GM12878 (cell line): ENCODE data around the gene FBXL19. TPM values are rescaled to one million over a fixed set of nuclear protein-coding genes. Genes with fewer than 3 reads are reported as not detected.

Experiments used
- ATAC-seq: fragments of 200-7000 bp; cut with Tn5 transposase; 3 replicates; pipeline ENCODE4 v1.9.1; 2020; ENCODE audit warnings: mild to moderate bottlenecking, moderate library complexity
- BruUV-seq: library from RNA; stranded (reverse); fragments of 400-500 nt; replicated peaks from 2 replicates; lab custom pipeline; 2021; lab: Mats Ljungman, UMichigan
- CTCF ChIA-PET: fragments of 300-600 bp; sonication (Branson Sonifier 250); formaldehyde crosslinking; extraction: SDS; loops from one replicate; lab custom pipeline; 2021; ENCODE audit warnings: inconsistent platforms; lab: Yijun Ruan, JAX
- POLR2A ChIA-PET: fragments of 350-600 bp; formaldehyde crosslinking; extraction: SDS; loops from one replicate; lab custom pipeline; 2021; ENCODE audit warnings: inconsistent platforms; lab: Charles Lee
- RAD21 ChIA-PET: fragments of 300-600 bp; sonication (Branson Sonifier 250); formaldehyde crosslinking; loops from one replicate; lab custom pipeline; 2023; ENCODE audit warnings: antibody characterized with exemption; ENCODE audit not compliant: unreplicated experiment; lab: Charles Lee
- SMC1A ChIA-PET: fragments of 300-600 bp; sonication (Branson Sonifier 250); formaldehyde crosslinking; loops from one replicate; lab custom pipeline; 2023; ENCODE audit not compliant: unreplicated experiment, uncharacterized antibody; lab: Charles Lee
- DNase-seq: peaks from one replicate; pipeline ENCODE4 v3.0.0-alpha.2; 2011; ENCODE audit warnings: low read depth, low spot score
- FAIRE-seq: peaks from 3 replicates; lab custom pipeline; 2011; peaks lifted over from hg19 to GRCh38; lab: Jason Lieb, UNC
- H2AFZ ChIP-seq: 2 replicates; pipeline ENCODE4 v1.6.0; 2011; ENCODE audit warnings: low read depth, low read length, control low read depth; ENCODE audit not compliant: control insufficient read depth
- H3K27ac ChIP-seq: 2 replicates; pipeline ENCODE4 v1.5.1; 2011; ENCODE audit warnings: control low read depth; ENCODE audit not compliant: control insufficient read depth, insufficient read depth
- H3K27me3 ChIP-seq, 2 experiments: replicated peaks in 1 of 2; 2 replicates each; pipeline versions ENCODE4 v1.6.0 to v1.6.1; 2011; ENCODE audit warnings: low read length in 1 of 2; ENCODE audit not compliant: control insufficient read depth in 2 of 2, insufficient read depth in 2 of 2
- H3K36me3 ChIP-seq, 2 experiments: 2 replicates each; pipeline ENCODE4 v1.5.1; 2011; ENCODE audit warnings: low read length in 1 of 2; ENCODE audit not compliant: control insufficient read depth in 2 of 2, insufficient read depth in 2 of 2
- H3K4me1 ChIP-seq: 2 replicates; pipeline ENCODE4 v1.6.1; 2011; ENCODE audit warnings: mild to moderate bottlenecking, low read length, moderate library complexity, mixed read lengths; ENCODE audit not compliant: control insufficient read depth, insufficient read depth
- H3K4me2 ChIP-seq: 2 replicates; pipeline ENCODE4 v1.6.0; 2011; ENCODE audit warnings: control low read depth; ENCODE audit not compliant: control insufficient read depth, insufficient read depth
- H3K4me3 ChIP-seq: fragments of 200-600 bp; sonication (generic); 2 replicates; pipeline ENCODE4 v1.5.1; 2016
- H3K79me2 ChIP-seq: 2 replicates; pipeline ENCODE4 v1.6.0; 2011; ENCODE audit warnings: low read length; ENCODE audit not compliant: control insufficient read depth, insufficient read depth
- H3K9ac ChIP-seq: 2 replicates; pipeline ENCODE4 v1.8.0; 2011; ENCODE audit warnings: low read length, control low read depth, mixed read lengths; ENCODE audit not compliant: control insufficient read depth, insufficient read depth
- H3K9me3 ChIP-seq: replicated peaks from 3 replicates; pipeline ENCODE4 v1.5.1; 2011; ENCODE audit warnings: mild to moderate bottlenecking, low read length; ENCODE audit not compliant: control insufficient read depth, insufficient read depth
- H4K20me1 ChIP-seq: 2 replicates; pipeline ENCODE4 v1.6.0; 2011; ENCODE audit not compliant: control insufficient read depth, insufficient read depth
- CBFB ChIP-seq: IDR thresholded peaks from 2 replicates; pipeline ENCODE4 v1.6.1; 2016; ENCODE audit warnings: antibody characterized with exemption, low read depth
- CHD4 ChIP-seq: fragments of 200-600 bp; sonication (generic); IDR thresholded peaks from 2 replicates; pipeline ENCODE4 v1.6.1; 2016; ENCODE audit warnings: mild to moderate bottlenecking
- GATAD2B ChIP-seq: fragments of 450-650 bp; conservative IDR thresholded peaks from 2 replicates; pipeline ENCODE4 v1.6.1; 2017; ENCODE audit warnings: low read depth, mild to moderate bottlenecking, moderate library complexity
- HDGF ChIP-seq: fragments of 450-650 bp; IDR thresholded peaks from 2 replicates; pipeline ENCODE4 v1.6.1; 2016; ENCODE audit warnings: antibody characterized with exemption
- MYC ChIP-seq: IDR thresholded peaks from 2 replicates; pipeline ENCODE4 v1.6.1; 2011; ENCODE audit warnings: mild to moderate bottlenecking, low read length, moderate library complexity, inconsistent platforms; ENCODE audit not compliant: insufficient read depth, insufficient replicate concordance, insufficient read length, severe bottlenecking
- NFXL1 ChIP-seq: fragments of 450-650 bp; IDR thresholded peaks from 2 replicates; pipeline ENCODE4 v1.6.1; 2017; ENCODE audit warnings: antibody characterized with exemption, mild to moderate bottlenecking, borderline replicate concordance
- NRF1 ChIP-seq: conservative IDR thresholded peaks from 2 replicates; pipeline ENCODE4 v1.6.1; 2011; ENCODE audit warnings: mild to moderate bottlenecking, low read depth, low read length, improper control_type of control experiment
- PAX5 ChIP-seq: IDR thresholded peaks from 2 replicates; pipeline ENCODE4 v1.6.1; 2011; ENCODE audit warnings: low read depth, low read length, borderline replicate concordance
- POLR2A ChIP-seq: IDR thresholded peaks from 2 replicates; pipeline ENCODE4 v1.6.1; 2011; ENCODE audit warnings: low read depth, mild to moderate bottlenecking, low read length
- POLR2AphosphoS5 ChIP-seq: IDR thresholded peaks from 2 replicates; pipeline ENCODE4 v1.6.1; 2011; ENCODE audit warnings: mild to moderate bottlenecking, low read length, inconsistent platforms
- RELA ChIP-seq: fragments of 450-650 bp; IDR thresholded peaks from 2 replicates; pipeline ENCODE4 v1.8.0; 2014; ENCODE audit warnings: borderline replicate concordance; ENCODE audit not compliant: partially characterized antibody
- RUNX3 ChIP-seq: IDR thresholded peaks from 2 replicates; pipeline ENCODE4 v1.6.1; 2012; ENCODE audit warnings: low read length, inconsistent platforms
- SIN3A ChIP-seq: IDR thresholded peaks from 2 replicates; pipeline ENCODE4 v1.6.1; 2012; ENCODE audit warnings: low read depth, low read length, improper control_type of control experiment
- SMARCA5 ChIP-seq: fragments of 450-650 bp; IDR thresholded peaks from 2 replicates; pipeline ENCODE4 v1.6.1; 2017; ENCODE audit warnings: mild to moderate bottlenecking
- STAT3 ChIP-seq: IDR thresholded peaks from 2 replicates; pipeline ENCODE4 v1.6.1; 2011; ENCODE audit warnings: low read depth, low read length, improper control_type of control experiment
- TAF1 ChIP-seq: IDR thresholded peaks from 2 replicates; pipeline ENCODE4 v1.6.1; 2011; ENCODE audit warnings: mild to moderate bottlenecking, low read depth, low read length, borderline replicate concordance
- YY1 ChIP-seq: IDR thresholded peaks from 2 replicates; pipeline ENCODE4 v1.6.1; 2011; ENCODE audit warnings: low read depth, mild to moderate bottlenecking, low read length
- ZNF217 ChIP-seq: fragments of 450-650 bp; IDR thresholded peaks from 2 replicates; pipeline ENCODE4 v1.6.1; 2017; ENCODE audit warnings: antibody characterized with exemption, mild to moderate bottlenecking
- ZNF24 ChIP-seq: fragments of 450-650 bp; IDR thresholded peaks from 2 replicates; pipeline ENCODE4 v1.6.1; 2017; ENCODE audit warnings: antibody characterized with exemption, mild to moderate bottlenecking
- WGBS: methylation state at CpG from one replicate; pipeline ENCODE4 v1.1.6; 2016; ENCODE audit warnings: low lambda C conversion rate; ENCODE audit not compliant: insufficient replicate concordance, insufficient coverage; ENCODE audit errors: missing lambda C conversion rate; 5-methylcytosine and 5-hydroxymethylcytosine counted together
- in situ Hi-C: fragments of 300-500 bp; cut with MboI; formaldehyde crosslinking; loops from 9 replicates; pipeline ENCODE4 v1.14.3; 2018; ENCODE audit warnings: mixed read lengths
- intact Hi-C: fragments of 100-400 bp; cut with micrococcal nuclease; formaldehyde crosslinking; loops from one replicate; pipeline ENCODE4 v1.14.2; 2022; ENCODE audit not compliant: unreplicated experiment
- polyA plus RNA-seq, 11 experiments: library from polyadenylated mRNA; depleted of rRNA in 4 of 11; unstranded in 6 of 11; stranded (reverse) in 5 of 11; fragments of >200 nt; fragmentation: Nextera tagmentation in 4 of 11; fragmentation: Illumina TruSeq in 1 of 11; extraction: Ambion mirVana in 4 of 11; extraction: Trizol in 1 of 11; gene quantifications; 1 replicate in 1 of 11; 2 replicates in 10 of 11; pipeline versions ENCODE4 v1.2.1 to v1.2.3, GENCODE V29; 2011 to 2016; ENCODE audit warnings: inconsistent platforms in 2 of 11, missing spikeins in 2 of 11, low read depth in 1 of 11
- total RNA-seq, 4 experiments: library from RNA; depleted of rRNA in 3 of 4; stranded (reverse); fragments of >200 nt in 3 of 4; fragmentation: Illumina TruSeq in 1 of 4; extraction: Trizol in 1 of 4; gene quantifications; 2 replicates each; pipeline versions ENCODE4 v1.2.1 to v1.2.3, GENCODE V29; 2013 to 2021
- TF ChIP-seq, protein P1 (sequence below): fragments of 450-650 bp; IDR thresholded peaks from 2 replicates; pipeline ENCODE4 v1.6.1; 2016; ENCODE audit warnings: mild to moderate bottlenecking
- TF ChIP-seq, protein P2 (sequence below): fragments of 450-650 bp; IDR thresholded peaks from 2 replicates; pipeline ENCODE4 v1.6.1; 2017; ENCODE audit warnings: mild to moderate bottlenecking, low read depth, inconsistent platforms; ENCODE audit not compliant: poor library complexity, severe bottlenecking

The FBXL19 gene
- total and polyA plus RNA-seq, 10 of the 15 experiments (the other 5 are each of a cell fraction or from before 2014, with no cell fraction given): 0.02 to 32.1 (median 6.8) TPM; not detected in 1

DNA sequence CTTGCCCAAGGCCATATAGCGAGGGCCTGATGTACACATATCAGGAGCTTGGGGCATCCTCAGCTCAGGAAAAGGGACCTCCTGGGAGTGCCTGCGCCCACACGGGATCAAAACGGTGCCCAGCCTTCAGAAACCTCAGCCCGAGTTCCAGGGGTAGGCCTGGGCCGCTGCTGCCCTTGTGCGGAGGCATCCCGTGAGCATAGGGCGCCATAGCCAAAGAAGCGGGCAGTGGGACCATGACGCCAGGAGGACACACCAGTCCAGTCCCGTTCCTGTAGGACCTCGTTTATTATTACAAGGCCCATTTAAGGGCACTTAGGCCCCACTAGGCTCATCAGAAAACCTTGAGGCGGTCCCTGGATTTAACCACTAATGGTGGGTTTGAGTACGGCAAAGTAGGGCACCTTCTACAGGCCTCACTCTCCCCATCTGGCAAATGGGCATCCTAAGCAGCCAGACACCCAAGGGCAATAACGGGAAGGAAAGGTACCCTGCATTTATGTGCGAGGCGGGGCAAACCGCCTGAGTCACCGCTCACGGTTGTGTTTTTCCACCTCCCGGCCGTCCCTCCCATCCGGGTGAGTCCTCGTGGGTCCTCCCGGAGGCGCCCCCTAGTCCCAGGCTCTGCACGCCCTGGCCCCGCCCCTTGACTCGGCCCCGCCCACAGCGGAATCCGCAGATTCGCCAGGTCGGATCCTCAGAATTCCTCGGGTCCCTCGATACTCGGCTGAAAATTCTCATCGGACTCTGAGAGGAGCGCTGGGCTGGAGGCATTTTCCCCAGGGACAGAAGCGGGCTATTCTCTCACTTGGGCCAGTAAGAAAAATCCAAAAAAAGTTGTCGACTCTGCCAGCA, 33.5 kb downstream of the FBXL19 start:
- peak; percentile 41 for FAIRE-seq
- no peaks in the 10 kb centered on the region; the same call in 1 of the 2 replicates for H4K20me1 ChIP-seq
- DNase-seq: no peak
- ChIA-PET SMC1A (no interaction called here), POLR2A (interaction anchor here (0.9 kb wide), 1 partner anchor 117 kb away, joined by 3 read pairs; the partner anchor contains the start of genes ZNF646 and ZNF668), CTCF (interaction anchor here (1.0 to 3.6 kb wide), 5 partner anchors 16 to 185 kb away, joined by 3 to 27 read pairs (median 3); partner anchors contain the start of genes VKORC1, ZNF646 and ZNF668), RAD21 (no interaction called here)
- H3K36me3 ChIP-seq: peaks cover 4 to 28% of the 10 kb centered on the region in 2 experiments
- in situ Hi-C loops (loop anchor here (10.0 kb wide), 2 partner anchors 758 to 918 kb away; partner anchors contain the start of gene ZNF267), intact Hi-C loops (loop anchor here (10.0 kb wide), 2 partner anchors 138 to 918 kb away; partner anchors contain the start of genes VKORC1 and ZNF267)
- H3K79me2 ChIP-seq: peaks cover 12% of the 10 kb centered on the region
- H3K27ac ChIP-seq: peak overlapping the region; percentile 100
- peak overlapping the region; percentile 70 for H3K4me2 ChIP-seq
- no peaks in the 10 kb centered on the region for H3K9me3 ChIP-seq
- 18% methylated on average over 42 of the region's 42 CpGs for WGBS
- H2AFZ ChIP-seq: peak overlapping the region; percentile 96
- H3K9ac ChIP-seq: peak overlapping the region; percentile 100
- H3K27me3 ChIP-seq: no peaks in the 10 kb centered on the region
- peak; percentile 84 for ATAC-seq
- peaks cover 13% of the 10 kb centered on the region for H3K4me1 ChIP-seq
- TSS peak; percentile 92 for BruUV-seq
- H3K4me3 ChIP-seq: peak overlapping the region; percentile 92
- TF ChIP-seq TAF1 (peak; percentile 41; the same call in 1 of the 2 replicates), RUNX3 (peak; percentile 31), HDGF (no peak), YY1 (no peak; the same call in 1 of the 2 replicates), CBFB (0 out of 2 replicates have a peak, but pooled peaks have one; percentile 11), SIN3A (no peak), ZNF217 (peak; percentile 82), RELA (no peak), CHD4 (no peak), SMARCA5 (peak; percentile 98), PAX5 (no peak), MYC (peak; percentile 32), STAT3 (no peak), NFXL1 (peak; percentile 24; the same call in 1 of the 2 replicates), POLR2AphosphoS5 (0 out of 2 replicates have a peak, but pooled peaks have one; percentile 38), POLR2A (peak; percentile 42; the same call in 1 of the 2 replicates), NRF1 (no peak), GATAD2B (no peak), ZNF24 (no peak)
- TF ChIP-seq, protein P1, sequence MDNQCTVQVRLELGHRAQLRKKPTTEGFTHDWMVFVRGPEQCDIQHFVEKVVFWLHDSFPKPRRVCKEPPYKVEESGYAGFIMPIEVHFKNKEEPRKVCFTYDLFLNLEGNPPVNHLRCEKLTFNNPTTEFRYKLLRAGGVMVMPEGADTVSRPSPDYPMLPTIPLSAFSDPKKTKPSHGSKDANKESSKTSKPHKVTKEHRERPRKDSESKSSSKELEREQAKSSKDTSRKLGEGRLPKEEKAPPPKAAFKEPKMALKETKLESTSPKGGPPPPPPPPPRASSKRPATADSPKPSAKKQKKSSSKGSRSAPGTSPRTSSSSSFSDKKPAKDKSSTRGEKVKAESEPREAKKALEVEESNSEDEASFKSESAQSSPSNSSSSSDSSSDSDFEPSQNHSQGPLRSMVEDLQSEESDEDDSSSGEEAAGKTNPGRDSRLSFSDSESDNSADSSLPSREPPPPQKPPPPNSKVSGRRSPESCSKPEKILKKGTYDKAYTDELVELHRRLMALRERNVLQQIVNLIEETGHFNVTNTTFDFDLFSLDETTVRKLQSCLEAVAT: no peak
- TF ChIP-seq, protein P2, sequence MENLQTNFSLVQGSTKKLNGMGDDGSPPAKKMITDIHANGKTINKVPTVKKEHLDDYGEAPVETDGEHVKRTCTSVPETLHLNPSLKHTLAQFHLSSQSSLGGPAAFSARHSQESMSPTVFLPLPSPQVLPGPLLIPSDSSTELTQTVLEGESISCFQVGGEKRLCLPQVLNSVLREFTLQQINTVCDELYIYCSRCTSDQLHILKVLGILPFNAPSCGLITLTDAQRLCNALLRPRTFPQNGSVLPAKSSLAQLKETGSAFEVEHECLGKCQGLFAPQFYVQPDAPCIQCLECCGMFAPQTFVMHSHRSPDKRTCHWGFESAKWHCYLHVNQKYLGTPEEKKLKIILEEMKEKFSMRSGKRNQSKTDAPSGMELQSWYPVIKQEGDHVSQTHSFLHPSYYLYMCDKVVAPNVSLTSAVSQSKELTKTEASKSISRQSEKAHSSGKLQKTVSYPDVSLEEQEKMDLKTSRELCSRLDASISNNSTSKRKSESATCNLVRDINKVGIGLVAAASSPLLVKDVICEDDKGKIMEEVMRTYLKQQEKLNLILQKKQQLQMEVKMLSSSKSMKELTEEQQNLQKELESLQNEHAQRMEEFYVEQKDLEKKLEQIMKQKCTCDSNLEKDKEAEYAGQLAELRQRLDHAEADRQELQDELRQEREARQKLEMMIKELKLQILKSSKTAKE: peak; percentile 76
